Panc1 (cell line): ENCODE results near the gene IAH1. TPM values are rescaled to one million over a fixed set of nuclear protein-coding genes. Genes with fewer than 3 reads are reported as not detected.

Experiments
- ATAC-seq: fragments of 200-7000 bp; cut with Tn5 transposase; 2 replicates; pipeline ENCODE4 v1.9.1; 2020; ENCODE audit warnings: mild to moderate bottlenecking, moderate library complexity
- BruUV-seq: library from RNA; stranded (reverse); fragments of 400-500 nt; replicated peaks from 2 replicates; lab custom pipeline; 2021; lab: Mats Ljungman, UMichigan
- CTCF ChIA-PET: fragments of 300-600 bp; sonication (Branson Sonifier 250); formaldehyde crosslinking; loops from one replicate; lab custom pipeline; 2022; ENCODE audit warnings: antibody characterized with exemption; lab: Charles Lee
- POLR2A ChIA-PET: fragments of 300-600 bp; sonication (Branson Sonifier 250); formaldehyde crosslinking; loops from one replicate; lab custom pipeline; 2022; ENCODE audit warnings: antibody characterized with exemption; lab: Charles Lee
- DNase-seq: peaks from one replicate; pipeline ENCODE4 v3.0.0-alpha.2; 2010; ENCODE audit warnings: low read depth, low spot score
- H3K27ac ChIP-seq: 2 replicates; pipeline ENCODE4 v1.5.1; 2011; ENCODE audit warnings: mild to moderate bottlenecking, low read length, inconsistent platforms
- H3K27me3 ChIP-seq: fragments of 200-500 bp; sonication (Bioruptor generic); 2 replicates; pipeline ENCODE4 v1.6.0; 2014; ENCODE audit warnings: low read length, inconsistent platforms; ENCODE audit not compliant: control insufficient read depth, insufficient read depth
- H3K36me3 ChIP-seq: fragments of 200-500 bp; sonication (Bioruptor generic); 2 replicates; pipeline ENCODE4 v1.5.1; 2014; ENCODE audit warnings: inconsistent platforms, mild to moderate bottlenecking, low read length, moderate library complexity; ENCODE audit not compliant: control insufficient read depth, insufficient read depth
- H3K4me1 ChIP-seq: 2 replicates; pipeline ENCODE4 v1.5.1; 2011; ENCODE audit warnings: inconsistent platforms, mild to moderate bottlenecking, low read length, moderate library complexity; ENCODE audit not compliant: control insufficient read depth, insufficient read depth
- H3K4me3 ChIP-seq, 2 experiments: 2 replicates each; pipeline ENCODE4 v1.5.1; 2011 to 2012; ENCODE audit warnings: low read depth in 2 of 2, low read length in 2 of 2, mild to moderate bottlenecking in 2 of 2, inconsistent platforms in 1 of 2, moderate library complexity in 1 of 2
- H3K9me3 ChIP-seq: fragments of 200-500 bp; sonication (Bioruptor generic); 2 replicates; pipeline ENCODE4 v1.5.1; 2014; ENCODE audit warnings: low read depth, mild to moderate bottlenecking, inconsistent platforms, low read length, moderate library complexity; ENCODE audit not compliant: control insufficient read depth, insufficient read depth
- POLR2AphosphoS5 ChIP-seq: IDR thresholded peaks from 2 replicates; pipeline ENCODE4 v1.6.1; 2012; ENCODE audit warnings: mild to moderate bottlenecking, low read depth, low read length, moderate library complexity
- SIN3A ChIP-seq: IDR thresholded peaks from 2 replicates; pipeline ENCODE4 v1.6.1; 2012; ENCODE audit warnings: low read depth, mild to moderate bottlenecking, low read length, moderate library complexity, borderline replicate concordance; ENCODE audit not compliant: insufficient read depth
- TCF7L2 ChIP-seq: IDR thresholded peaks from 2 replicates; pipeline ENCODE4 v1.6.1; 2011; ENCODE audit warnings: mild to moderate bottlenecking, low read depth, low read length, inconsistent platforms
- in situ Hi-C: cut with HindIII; loops from 2 replicates; pipeline ENCODE4 v1.10.0; 2016; ENCODE audit warnings: low sequenced_read_pairs, low pct_unique_long_range_greater_than_20kb
- intact Hi-C: fragments of 100-400 bp; cut with micrococcal nuclease; formaldehyde crosslinking; loops from one replicate; pipeline ENCODE4 v1.10.0; 2022; ENCODE audit not compliant: unreplicated experiment
- total RNA-seq: library from RNA; stranded (reverse); gene quantifications from one replicate; pipeline ENCODE4 v1.2.1, GENCODE V29; 2021; ENCODE audit not compliant: unreplicated experiment
- TF ChIP-seq, protein P1 (sequence below), 2 experiments: IDR thresholded peaks; 2 replicates each; pipeline ENCODE4 v1.6.1; 2011 to 2012; ENCODE audit warnings: low read depth in 2 of 2, control low read depth in 1 of 2, low read length in 1 of 2, mild to moderate bottlenecking in 1 of 2, moderate library complexity in 1 of 2; ENCODE audit not compliant: insufficient read depth in 1 of 2
- TF ChIP-seq, protein P2 (sequence below): fragments of 450-650 bp; IDR thresholded peaks from 2 replicates; pipeline ENCODE4 v1.5.1; 2017; ENCODE audit warnings: mild to moderate bottlenecking

Gene IAH1
- total RNA-seq, 1 experiment from 2014 or later, result 72.2 TPM

DNA sequence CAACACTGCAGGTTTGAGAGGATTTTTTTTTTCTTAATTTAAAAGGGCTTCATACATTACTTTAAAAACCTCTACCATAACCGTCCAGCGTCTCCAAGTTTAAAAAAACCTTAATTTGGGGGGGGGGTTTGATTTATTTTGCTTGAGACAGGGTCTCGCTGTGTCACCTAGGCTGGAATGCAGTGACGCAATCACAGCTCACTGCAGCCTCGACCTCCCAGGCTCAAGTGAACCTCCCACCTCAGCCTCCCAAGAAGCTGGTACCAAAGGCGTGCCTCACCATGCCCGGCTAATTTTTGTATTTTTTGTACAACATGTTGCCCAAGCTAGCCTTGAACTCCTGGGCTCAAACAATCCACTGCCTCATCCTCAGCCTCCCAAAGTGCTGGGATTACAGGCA is 44.4 kb downstream of the IAH1 start:
- BruUV-seq, result no TSS peak
- DNase-seq, result no peak
- in situ Hi-C loops (no loop called here), intact Hi-C loops (no loop called here)
- Histone ChIP-seq H3K27ac (no peak overlapping the region), H3K36me3 (peaks cover 26% of the 10 kb centered on the region), H3K4me3 (no peak overlapping the region), H3K4me1 (no peaks in the 10 kb centered on the region), H3K27me3 (no peaks in the 10 kb centered on the region), H3K9me3 (no peaks in the 10 kb centered on the region)
- ATAC-seq, result no peak
- ChIA-PET POLR2A (interaction anchor here (0.6 kb wide), 1 partner anchor 64 kb away, joined by 3 read pairs; no protein-coding TSS in a partner anchor), CTCF (interaction anchor here (0.7 kb wide), 1 partner anchor 576 kb away, joined by 3 read pairs; no protein-coding TSS in a partner anchor)
- TF ChIP-seq, protein P1, sequence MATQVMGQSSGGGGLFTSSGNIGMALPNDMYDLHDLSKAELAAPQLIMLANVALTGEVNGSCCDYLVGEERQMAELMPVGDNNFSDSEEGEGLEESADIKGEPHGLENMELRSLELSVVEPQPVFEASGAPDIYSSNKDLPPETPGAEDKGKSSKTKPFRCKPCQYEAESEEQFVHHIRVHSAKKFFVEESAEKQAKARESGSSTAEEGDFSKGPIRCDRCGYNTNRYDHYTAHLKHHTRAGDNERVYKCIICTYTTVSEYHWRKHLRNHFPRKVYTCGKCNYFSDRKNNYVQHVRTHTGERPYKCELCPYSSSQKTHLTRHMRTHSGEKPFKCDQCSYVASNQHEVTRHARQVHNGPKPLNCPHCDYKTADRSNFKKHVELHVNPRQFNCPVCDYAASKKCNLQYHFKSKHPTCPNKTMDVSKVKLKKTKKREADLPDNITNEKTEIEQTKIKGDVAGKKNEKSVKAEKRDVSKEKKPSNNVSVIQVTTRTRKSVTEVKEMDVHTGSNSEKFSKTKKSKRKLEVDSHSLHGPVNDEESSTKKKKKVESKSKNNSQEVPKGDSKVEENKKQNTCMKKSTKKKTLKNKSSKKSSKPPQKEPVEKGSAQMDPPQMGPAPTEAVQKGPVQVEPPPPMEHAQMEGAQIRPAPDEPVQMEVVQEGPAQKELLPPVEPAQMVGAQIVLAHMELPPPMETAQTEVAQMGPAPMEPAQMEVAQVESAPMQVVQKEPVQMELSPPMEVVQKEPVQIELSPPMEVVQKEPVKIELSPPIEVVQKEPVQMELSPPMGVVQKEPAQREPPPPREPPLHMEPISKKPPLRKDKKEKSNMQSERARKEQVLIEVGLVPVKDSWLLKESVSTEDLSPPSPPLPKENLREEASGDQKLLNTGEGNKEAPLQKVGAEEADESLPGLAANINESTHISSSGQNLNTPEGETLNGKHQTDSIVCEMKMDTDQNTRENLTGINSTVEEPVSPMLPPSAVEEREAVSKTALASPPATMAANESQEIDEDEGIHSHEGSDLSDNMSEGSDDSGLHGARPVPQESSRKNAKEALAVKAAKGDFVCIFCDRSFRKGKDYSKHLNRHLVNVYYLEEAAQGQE (IDR thresholded peaks at IDR 0.05; ENCODE audit: insufficient read depth in 1 of 2, low read depth in 2 of 2, low read length in 1 of 2), result no peak
- TF ChIP-seq TCF7L2 (no peak), SIN3A (no peak), POLR2AphosphoS5 (no peak)
- TF ChIP-seq, protein P2, sequence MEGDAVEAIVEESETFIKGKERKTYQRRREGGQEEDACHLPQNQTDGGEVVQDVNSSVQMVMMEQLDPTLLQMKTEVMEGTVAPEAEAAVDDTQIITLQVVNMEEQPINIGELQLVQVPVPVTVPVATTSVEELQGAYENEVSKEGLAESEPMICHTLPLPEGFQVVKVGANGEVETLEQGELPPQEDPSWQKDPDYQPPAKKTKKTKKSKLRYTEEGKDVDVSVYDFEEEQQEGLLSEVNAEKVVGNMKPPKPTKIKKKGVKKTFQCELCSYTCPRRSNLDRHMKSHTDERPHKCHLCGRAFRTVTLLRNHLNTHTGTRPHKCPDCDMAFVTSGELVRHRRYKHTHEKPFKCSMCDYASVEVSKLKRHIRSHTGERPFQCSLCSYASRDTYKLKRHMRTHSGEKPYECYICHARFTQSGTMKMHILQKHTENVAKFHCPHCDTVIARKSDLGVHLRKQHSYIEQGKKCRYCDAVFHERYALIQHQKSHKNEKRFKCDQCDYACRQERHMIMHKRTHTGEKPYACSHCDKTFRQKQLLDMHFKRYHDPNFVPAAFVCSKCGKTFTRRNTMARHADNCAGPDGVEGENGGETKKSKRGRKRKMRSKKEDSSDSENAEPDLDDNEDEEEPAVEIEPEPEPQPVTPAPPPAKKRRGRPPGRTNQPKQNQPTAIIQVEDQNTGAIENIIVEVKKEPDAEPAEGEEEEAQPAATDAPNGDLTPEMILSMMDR, result no peak

DNA sequence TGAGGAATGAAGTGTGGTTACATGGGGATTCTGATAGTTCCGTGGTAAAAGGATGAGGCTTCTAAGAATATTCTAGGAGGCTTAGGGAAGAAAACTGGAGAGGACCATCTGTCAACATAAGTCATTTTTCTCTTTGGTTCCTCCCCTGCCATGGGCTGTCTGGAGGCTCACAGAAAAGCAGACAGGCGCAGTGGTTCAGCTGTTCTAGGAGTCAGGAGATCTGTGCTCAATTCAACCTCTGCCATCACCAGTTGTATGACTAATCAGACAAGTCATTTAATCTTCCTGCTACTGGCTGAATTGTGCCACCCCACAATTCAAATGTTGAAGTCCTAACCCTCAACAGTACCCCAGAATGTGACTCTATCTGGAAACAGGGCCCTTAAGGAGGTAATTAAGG is 44.9 kb downstream of the IAH1 start:
- TF ChIP-seq TCF7L2, result no peak
- no peak for TF ChIP-seq SIN3A
- TF ChIP-seq, protein P2, result no peak
- TF ChIP-seq, protein P1 (IDR thresholded peaks at IDR 0.05; ENCODE audit: insufficient read depth in 1 of 2, low read depth in 2 of 2, low read length in 1 of 2), result no peak
- TF ChIP-seq POLR2AphosphoS5, result no peak
- POLR2A ChIA-PET, result no interaction called here
- Histone ChIP-seq H3K36me3 (peaks cover 26% of the 10 kb centered on the region), H3K27me3 (no peaks in the 10 kb centered on the region), H3K9me3 (no peaks in the 10 kb centered on the region), H3K27ac (no peak overlapping the region), H3K4me1 (no peaks in the 10 kb centered on the region), H3K4me3 (no peak overlapping the region)
- intact Hi-C loops, result no loop called here
- DNase-seq, result no peak
- in situ Hi-C loops, result no loop called here
- no peak for ATAC-seq
- CTCF ChIA-PET, result interaction anchor here (0.7 kb wide), 1 partner anchor 577 kb away, joined by 3 read pairs; no protein-coding TSS in a partner anchor
- BruUV-seq, result no TSS peak
